GM10248 (cell line): Measurements from ENCODE around the gene ADGRV1.

Experiments used
- CTCF ChIA-PET: fragments of 300-600 bp; sonication (Branson Sonifier 250); formaldehyde crosslinking; extraction: SDS; loops from one replicate; lab custom pipeline; 2021; ENCODE audit warnings: antibody characterized with exemption; lab: Yijun Ruan, JAX
- POLR2A ChIA-PET: fragments of 350-650 bp; sonication (Branson Sonifier 250); formaldehyde crosslinking; extraction: SDS; loops from one replicate; lab custom pipeline; 2020; ENCODE audit warnings: antibody characterized with exemption; lab: Yijun Ruan, JAX
- DNase-seq: peaks from one replicate; pipeline ENCODE4 v3.0.0; 2012; ENCODE audit errors: extremely low spot score
- CTCF ChIP-seq: IDR thresholded peaks from 2 replicates; pipeline ENCODE4 v1.5.1; 2012; ENCODE audit warnings: mild to moderate bottlenecking, low read depth; ENCODE audit errors: extremely low read depth, missing control alignments, control extremely low read depth

ADGRV1 gene

DNA sequence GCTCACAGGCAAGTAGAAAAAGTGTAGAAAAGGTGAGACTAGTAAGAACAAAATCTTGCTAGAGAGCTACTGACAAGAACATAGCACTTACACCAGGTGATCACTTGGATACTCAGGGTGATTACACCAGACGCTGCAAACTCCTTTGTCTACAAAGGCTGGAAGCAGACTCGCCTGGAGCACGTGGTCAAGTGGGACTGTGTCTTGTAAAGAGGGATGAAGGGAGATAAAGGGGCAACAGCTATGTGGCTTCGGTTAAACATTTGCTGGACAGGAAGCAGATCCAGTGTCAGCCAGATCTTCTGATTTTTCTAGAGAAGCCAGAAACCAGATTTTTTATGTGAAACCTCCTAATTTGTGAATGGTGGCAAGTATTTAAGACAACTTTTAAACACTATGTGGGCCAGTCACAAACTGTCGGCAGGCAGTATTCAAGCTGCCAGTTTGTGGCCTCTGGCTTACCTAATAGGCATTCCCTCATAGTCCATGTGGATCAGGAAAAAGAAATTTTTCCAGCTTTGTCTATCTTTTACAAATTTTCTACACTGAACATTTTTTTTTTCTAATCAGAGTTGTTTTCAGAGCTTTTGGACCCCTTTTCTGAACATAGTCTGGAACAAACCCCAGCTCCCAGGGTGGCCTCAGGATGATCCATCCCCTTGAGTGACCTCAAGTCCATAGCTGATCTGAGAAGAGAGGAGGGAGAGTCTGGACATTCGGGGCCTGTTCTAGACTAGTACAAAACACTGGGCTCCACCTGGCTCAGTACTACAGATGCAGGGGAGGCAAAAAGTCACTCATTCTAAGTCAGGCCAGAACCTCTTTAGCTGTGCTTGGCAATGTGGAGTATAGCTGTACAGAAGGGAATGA is 561.6 kb downstream of the ADGRV1 start:
- CTCF ChIA-PET: interaction anchor here (1.3 to 2.0 kb wide), 3 partner anchors 10 to 265 kb away, joined by 4 to 6 read pairs (median 6); no protein-coding TSS in a partner anchor
- POLR2A ChIA-PET: no interaction called here
- TF ChIP-seq CTCF: no peak
- no peak for DNase-seq

DNA sequence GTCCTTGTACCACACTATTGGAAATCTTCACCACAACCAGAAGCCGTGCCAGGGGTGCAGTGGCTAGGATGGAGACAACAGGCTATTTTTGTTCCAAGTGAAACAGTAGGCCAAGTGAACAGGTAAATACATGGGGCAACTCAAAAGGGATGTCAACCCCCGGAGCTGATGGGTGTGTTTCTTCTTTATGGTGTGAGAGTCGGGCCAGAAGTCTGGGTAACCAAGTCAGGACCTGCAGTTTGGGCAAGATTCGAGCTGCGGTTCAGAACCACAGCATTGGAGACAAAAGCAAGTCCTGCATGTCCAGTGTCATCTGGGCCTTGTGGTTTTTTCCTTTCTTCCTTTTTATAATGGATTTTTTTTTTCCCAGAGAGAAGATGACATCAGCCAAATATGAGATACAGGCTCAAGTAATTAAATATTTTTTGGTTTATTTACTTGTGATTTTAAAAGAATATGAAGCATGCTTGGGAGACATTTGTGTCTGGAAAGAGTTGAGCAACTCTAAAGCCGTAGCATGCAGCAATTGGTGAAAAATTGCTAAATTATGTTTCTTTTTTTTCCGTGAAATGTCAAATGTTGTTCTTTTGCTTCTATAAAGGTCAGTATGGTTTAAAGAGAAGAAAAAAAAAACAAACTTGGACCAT is 562.9 kb downstream of the ADGRV1 start:
- no peak for TF ChIP-seq CTCF
- CTCF ChIA-PET: interaction anchor here (1.7 kb wide), 1 partner anchor 34 kb away, joined by 4 read pairs; no protein-coding TSS in a partner anchor
- POLR2A ChIA-PET: no interaction called here
- no peak for DNase-seq

DNA sequence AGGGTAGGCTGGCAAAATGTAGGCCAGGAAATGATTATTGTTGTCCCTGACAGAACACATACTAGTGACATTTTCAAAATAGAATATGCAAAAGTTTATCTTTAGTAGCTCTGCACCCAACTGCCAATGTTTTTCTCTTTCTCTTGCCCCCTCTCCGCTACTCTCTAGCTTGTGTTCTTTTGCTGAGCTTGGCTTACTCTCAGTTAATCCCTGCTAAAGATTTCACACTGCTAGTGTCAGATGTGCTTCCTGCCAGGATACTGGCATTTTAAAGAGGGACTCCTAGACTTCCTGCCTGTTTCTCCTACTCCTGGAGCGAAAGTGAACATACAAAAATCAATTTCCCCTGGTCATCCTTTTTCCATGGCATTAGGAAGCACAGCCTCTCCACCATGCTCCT is 564.1 kb downstream of the ADGRV1 start:
- ChIA-PET POLR2A (no interaction called here), CTCF (no interaction called here)
- DNase-seq: no peak
- no peak for TF ChIP-seq CTCF

DNA sequence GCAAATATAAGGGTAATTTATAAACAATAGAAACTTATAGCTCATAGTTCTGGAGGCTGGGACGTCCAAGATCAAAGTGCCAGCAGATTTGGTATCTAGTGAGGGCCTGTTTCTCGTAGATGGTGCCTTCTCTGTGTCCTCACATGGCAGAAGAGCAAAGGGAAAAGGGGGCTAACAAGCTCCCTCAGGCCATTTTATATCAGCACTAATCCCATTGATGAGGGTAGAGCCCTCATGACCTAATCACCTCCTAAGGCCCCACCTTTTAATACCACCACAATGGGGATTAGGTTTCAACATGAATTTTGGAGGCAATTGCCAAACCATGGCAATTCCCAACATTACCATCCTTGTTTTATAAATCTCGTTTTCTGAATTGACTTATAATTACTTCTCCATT is 564.7 kb downstream of the ADGRV1 start:
- POLR2A ChIA-PET: no interaction called here

GRCh38 chr5:91123901-91124300 is 565.3 kb downstream of the ADGRV1 start:
- CTCF ChIA-PET: no interaction called here

More for the DNA sequence above, 564.7 kb downstream of the ADGRV1 start:
- TF ChIP-seq CTCF: no peak
- CTCF ChIA-PET: no interaction called here
- no peak for DNase-seq

GRCh38 chr5:91125916-91126315 is 567.3 kb downstream of the ADGRV1 start:
- no peak for TF ChIP-seq CTCF
- POLR2A ChIA-PET: no interaction called here
- CTCF ChIA-PET: interaction anchor here (1.0 to 1.7 kb wide), 3 partner anchors 11 to 73 kb away, joined by 3 to 5 read pairs (median 5); no protein-coding TSS in a partner anchor
- no peak for DNase-seq

More at GRCh38 chr5:91123901-91124300, 565.3 kb downstream of the ADGRV1 start:
- TF ChIP-seq CTCF: no peak
- DNase-seq: no peak
- POLR2A ChIA-PET: no interaction called here
